WTC11 (cell line): Measurements from ENCODE around the gene GDA.

ENCODE experiments used
- ETV6 ChIP-seq: sonication (generic); formaldehyde crosslinking; IDR thresholded peaks from 2 replicates; pipeline ENCODE4 v1.8.1; 2022; ENCODE audit warnings: mild to moderate bottlenecking, missing genetic modification reagents
- FOXK1 ChIP-seq: sonication (generic); formaldehyde crosslinking; IDR thresholded peaks from 2 replicates; pipeline ENCODE4 v1.8.0; 2022; ENCODE audit warnings: mild to moderate bottlenecking, moderate library complexity, missing genetic modification reagents
- KAT7 ChIP-seq: sonication (generic); formaldehyde crosslinking; IDR thresholded peaks from 2 replicates; pipeline ENCODE4 v1.8.1; 2023; ENCODE audit warnings: missing genetic modification reagents, mild to moderate bottlenecking, borderline replicate concordance
- NR1H2 ChIP-seq: sonication (generic); formaldehyde crosslinking; IDR thresholded peaks from 2 replicates; pipeline ENCODE4 v1.9.0; 2021; ENCODE audit warnings: mild to moderate bottlenecking, moderate library complexity, missing genetic modification reagents
- TCF7 ChIP-seq: sonication (generic); formaldehyde crosslinking; IDR thresholded peaks from 2 replicates; pipeline ENCODE4 v1.8.0; 2022; ENCODE audit warnings: mild to moderate bottlenecking, low read depth, missing genetic modification reagents, moderate library complexity
- ZMAT4 ChIP-seq: fragments of 250-450 bp; sonication (Bioruptor Pico); IDR thresholded peaks from 2 replicates; pipeline ENCODE4 v1.9.0; 2021; ENCODE audit warnings: mild to moderate bottlenecking
- ZNF138 ChIP-seq: sonication (generic); formaldehyde crosslinking; conservative IDR thresholded peaks from 2 replicates; pipeline ENCODE4 v1.8.1; 2022; ENCODE audit warnings: mild to moderate bottlenecking, moderate library complexity, missing genetic modification reagents
- ZNF232 ChIP-seq: sonication (generic); formaldehyde crosslinking; IDR thresholded peaks from 2 replicates; pipeline ENCODE4 v1.8.0; 2022; ENCODE audit warnings: mild to moderate bottlenecking, missing genetic modification reagents
- TF ChIP-seq, protein P1 (sequence below): sonication (generic); formaldehyde crosslinking; IDR thresholded peaks from 2 replicates; pipeline ENCODE4 v1.8.1; 2023; ENCODE audit warnings: mild to moderate bottlenecking, missing genetic modification reagents, moderate library complexity
- TF ChIP-seq, protein P2 (sequence below): fragments of 200-600 bp; IDR thresholded peaks from 2 replicates; pipeline ENCODE4 v1.8.0; 2022; ENCODE audit warnings: antibody characterized with exemption
- TF ChIP-seq, protein P3 (sequence below): sonication (generic); formaldehyde crosslinking; IDR thresholded peaks from 2 replicates; pipeline ENCODE4 v1.8.0; 2022; ENCODE audit warnings: mild to moderate bottlenecking, missing genetic modification reagents

GRCh38 chr9:72127753-72128152, 21.5 kb upstream of the GDA start:
- TF ChIP-seq ZNF232 (no peak), ZMAT4 (CRISPR knock-in tag) (no peak), TCF7 (CRISPR knock-in tag) (no peak), FOXK1 (CRISPR knock-in tag) (no peak), ZNF138 (CRISPR knock-in tag) (no peak), NR1H2 (CRISPR knock-in tag) (no peak), KAT7 (CRISPR knock-in tag) (no peak), ETV6 (CRISPR knock-in tag) (no peak)
- TF ChIP-seq, protein P1, sequence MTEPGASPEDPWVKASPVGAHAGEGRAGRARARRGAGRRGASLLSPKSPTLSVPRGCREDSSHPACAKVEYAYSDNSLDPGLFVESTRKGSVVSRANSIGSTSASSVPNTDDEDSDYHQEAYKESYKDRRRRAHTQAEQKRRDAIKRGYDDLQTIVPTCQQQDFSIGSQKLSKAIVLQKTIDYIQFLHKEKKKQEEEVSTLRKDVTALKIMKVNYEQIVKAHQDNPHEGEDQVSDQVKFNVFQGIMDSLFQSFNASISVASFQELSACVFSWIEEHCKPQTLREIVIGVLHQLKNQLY (CRISPR knock-in tag) = no peak
- TF ChIP-seq, protein P2, sequence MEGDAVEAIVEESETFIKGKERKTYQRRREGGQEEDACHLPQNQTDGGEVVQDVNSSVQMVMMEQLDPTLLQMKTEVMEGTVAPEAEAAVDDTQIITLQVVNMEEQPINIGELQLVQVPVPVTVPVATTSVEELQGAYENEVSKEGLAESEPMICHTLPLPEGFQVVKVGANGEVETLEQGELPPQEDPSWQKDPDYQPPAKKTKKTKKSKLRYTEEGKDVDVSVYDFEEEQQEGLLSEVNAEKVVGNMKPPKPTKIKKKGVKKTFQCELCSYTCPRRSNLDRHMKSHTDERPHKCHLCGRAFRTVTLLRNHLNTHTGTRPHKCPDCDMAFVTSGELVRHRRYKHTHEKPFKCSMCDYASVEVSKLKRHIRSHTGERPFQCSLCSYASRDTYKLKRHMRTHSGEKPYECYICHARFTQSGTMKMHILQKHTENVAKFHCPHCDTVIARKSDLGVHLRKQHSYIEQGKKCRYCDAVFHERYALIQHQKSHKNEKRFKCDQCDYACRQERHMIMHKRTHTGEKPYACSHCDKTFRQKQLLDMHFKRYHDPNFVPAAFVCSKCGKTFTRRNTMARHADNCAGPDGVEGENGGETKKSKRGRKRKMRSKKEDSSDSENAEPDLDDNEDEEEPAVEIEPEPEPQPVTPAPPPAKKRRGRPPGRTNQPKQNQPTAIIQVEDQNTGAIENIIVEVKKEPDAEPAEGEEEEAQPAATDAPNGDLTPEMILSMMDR = no peak
- TF ChIP-seq, protein P3, sequence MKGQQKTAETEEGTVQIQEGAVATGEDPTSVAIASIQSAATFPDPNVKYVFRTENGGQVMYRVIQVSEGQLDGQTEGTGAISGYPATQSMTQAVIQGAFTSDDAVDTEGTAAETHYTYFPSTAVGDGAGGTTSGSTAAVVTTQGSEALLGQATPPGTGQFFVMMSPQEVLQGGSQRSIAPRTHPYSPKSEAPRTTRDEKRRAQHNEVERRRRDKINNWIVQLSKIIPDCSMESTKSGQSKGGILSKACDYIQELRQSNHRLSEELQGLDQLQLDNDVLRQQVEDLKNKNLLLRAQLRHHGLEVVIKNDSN (CRISPR knock-in tag) = no peak
